Mononuclear cell (primary cell): ENCODE results near the gene LRRC36. TPM values are rescaled to one million over a fixed set of nuclear protein-coding genes. Genes with fewer than 3 reads are reported as not detected.
"Not testable (repeated sequence)": the region's sequence is repeated elsewhere in the genome, so short reads cannot be mapped to it uniquely, and the experiment has no call there.

Experiments used
- H3K27me3 ChIP-seq: 2 replicates; pipeline ENCODE4 v1.6.0; 2011; ENCODE audit warnings: low read length, control low read depth; ENCODE audit not compliant: insufficient read depth
- H3K4me1 ChIP-seq: 2 replicates; pipeline ENCODE4 v1.5.1; 2011; ENCODE audit warnings: mild to moderate bottlenecking, low read length, control low read depth; ENCODE audit not compliant: insufficient read depth
- H3K4me3 ChIP-seq: 2 replicates; pipeline ENCODE4 v1.5.1; 2011; ENCODE audit warnings: mild to moderate bottlenecking, low read length, moderate library complexity
- H3K9me3 ChIP-seq: 2 replicates; pipeline ENCODE4 v1.5.1; 2011; ENCODE audit warnings: low read depth, mild to moderate bottlenecking, control low read depth, low read length
- total RNA-seq: library from RNA; depleted of rRNA; stranded (reverse); fragments of >200 nt; gene quantifications from one replicate; pipeline ENCODE4 v1.2.3, GENCODE V29; 2012

The LRRC36 gene
- total RNA-seq, 1 donor = 0.31 TPM

DNA sequence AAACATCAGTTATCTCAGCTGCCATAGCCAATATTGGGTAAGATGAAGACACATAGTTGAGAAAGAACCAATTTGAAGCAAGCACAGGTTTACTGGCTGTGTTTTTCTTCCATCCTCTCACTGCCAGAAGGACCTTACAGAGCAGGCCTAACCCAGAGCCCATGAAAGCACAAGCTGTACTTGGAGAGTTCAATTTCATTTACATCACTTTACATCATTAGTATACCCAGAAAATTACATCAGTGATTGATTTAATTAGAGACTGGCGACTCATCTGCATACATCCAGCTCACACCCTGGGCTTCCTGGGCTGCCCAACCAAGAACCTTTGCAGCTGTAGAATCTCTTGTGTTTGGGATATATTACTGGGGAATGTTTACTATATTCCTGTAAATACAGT lies 23.7 kb downstream of the LRRC36 start:
- Histone ChIP-seq H3K9me3 (no peaks in the 10 kb centered on the region), H3K27me3 (no peaks in the 10 kb centered on the region), H3K4me3 (no peak overlapping the region), H3K4me1 (no peaks in the 10 kb centered on the region)

DNA sequence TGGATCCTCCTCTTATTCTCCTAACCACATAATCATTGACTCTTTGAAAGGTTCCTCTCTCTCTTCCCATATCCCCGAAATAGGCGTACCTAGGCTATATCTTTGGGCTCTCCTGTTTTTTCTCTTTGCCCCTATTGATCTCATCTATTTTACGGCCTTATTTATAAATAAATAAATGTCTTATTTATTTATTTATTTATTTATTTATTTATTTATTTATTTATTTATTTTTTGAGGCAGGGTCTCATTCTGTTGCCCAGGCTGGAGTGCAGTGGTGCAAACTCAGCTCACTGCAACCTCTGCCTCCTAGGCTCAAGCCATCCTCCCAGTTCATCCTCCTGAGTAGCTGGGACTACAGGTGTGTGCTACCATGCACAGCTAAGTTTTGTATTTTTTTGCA lies 25.8 kb downstream of the LRRC36 start:
- not testable (repeated sequence) for H3K9me3 ChIP-seq, H3K27me3 ChIP-seq, H3K4me3 ChIP-seq, H3K4me1 ChIP-seq

DNA sequence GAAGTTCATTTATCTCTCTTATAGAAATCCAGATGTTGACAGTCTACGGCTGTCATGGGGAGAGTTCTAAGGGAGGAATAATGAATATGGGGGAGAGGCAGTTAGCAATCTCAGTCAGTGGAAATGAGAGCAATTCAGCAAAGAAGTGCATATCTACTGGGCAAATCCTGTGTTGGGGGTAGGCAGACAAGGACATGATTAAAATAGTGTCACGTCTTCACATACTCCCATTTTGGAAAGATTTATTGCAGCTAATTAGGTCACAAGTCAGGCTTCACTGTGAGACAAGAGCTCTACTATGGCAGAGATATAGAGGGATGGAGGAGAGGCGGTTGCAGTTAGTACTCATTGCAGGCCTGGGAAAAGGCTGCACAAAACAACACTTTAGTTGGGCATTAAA lies 29.8 kb downstream of the LRRC36 start:
- Histone ChIP-seq H3K9me3 (no peaks in the 10 kb centered on the region), H3K4me3 (no peak overlapping the region), H3K4me1 (no peaks in the 10 kb centered on the region), H3K27me3 (no peaks in the 10 kb centered on the region)

DNA sequence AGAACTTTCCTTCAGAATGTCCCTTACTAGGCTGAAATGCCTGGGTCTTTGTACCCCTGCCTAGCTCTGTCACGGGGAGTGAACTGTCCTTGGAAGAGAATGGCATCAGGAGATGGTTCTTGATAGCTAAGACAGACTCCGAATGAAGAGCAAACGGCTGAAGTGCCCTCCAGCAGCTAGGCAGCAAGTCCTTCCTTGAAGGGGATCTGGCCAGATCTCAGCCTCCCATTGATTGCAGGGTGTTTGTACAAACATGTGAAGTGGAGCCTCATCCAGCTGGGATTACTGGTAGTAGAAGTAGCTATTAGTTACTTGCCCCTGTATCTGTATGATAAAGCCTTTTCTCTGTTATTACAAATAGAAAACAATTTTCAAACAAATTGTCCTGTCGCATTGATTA lies 30.9 kb downstream of the LRRC36 start:
- Histone ChIP-seq H3K4me1 (no peaks in the 10 kb centered on the region), H3K4me3 (no peak overlapping the region), H3K9me3 (no peaks in the 10 kb centered on the region)

DNA sequence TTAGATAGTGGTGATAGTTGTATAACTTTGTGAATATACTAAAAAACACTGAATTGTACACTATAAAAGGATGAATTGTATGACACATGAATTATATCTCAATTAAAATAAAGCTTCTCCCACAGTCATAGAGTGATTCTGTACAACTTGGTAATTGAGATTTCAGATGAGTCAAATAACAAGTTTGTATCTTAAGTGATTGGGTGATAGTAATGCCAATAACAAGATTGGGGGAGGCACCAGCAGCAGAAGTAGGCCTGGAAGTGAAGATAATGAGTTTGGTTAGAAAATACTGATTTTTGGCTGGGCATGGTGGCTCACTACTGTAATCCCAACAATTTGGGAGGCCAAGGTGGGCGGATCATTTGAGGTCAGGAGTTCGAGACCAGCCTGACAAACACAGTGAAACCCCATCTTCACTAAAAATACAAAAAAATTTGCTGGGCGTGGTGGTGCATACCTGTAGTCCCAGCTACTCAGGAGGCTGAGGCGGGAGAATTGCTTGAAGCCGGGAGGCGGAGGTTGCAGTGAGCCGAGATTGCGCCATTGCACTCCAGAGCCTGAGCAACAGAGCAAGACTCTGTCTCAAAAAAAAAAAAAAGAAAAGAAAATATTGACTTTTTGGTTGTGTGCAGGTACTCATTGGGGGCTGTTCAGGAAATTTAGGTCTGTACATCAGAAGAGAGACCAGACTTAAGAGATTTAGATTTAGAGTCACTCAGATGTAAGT lies 33.1 kb downstream of the LRRC36 start:
- H3K9me3 ChIP-seq, H3K27me3 ChIP-seq, H3K4me1 ChIP-seq, H3K4me3 ChIP-seq: not testable (repeated sequence)

More for the DNA sequence above, 30.9 kb downstream of the LRRC36 start:
- H3K27me3 ChIP-seq = no peaks in the 10 kb centered on the region

DNA sequence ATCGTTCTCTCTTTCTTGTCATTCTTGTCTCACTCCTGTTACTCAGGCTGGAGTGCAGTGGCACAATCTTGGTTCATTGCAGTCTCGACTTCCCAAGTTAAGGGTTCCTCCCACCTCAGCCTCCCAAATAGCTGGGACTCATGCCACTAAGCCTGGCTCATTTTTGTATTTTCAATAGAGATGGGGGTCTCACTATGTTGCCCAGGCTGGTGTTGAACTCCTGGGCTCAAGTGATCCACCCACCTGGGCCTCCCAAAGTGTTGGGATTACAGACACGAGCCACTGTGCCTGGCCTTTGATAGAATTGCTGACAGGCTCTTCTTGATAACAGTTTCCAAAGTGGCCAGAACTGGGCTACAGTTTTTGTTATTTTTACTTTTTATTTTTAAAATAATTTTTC lies 34.4 kb downstream of the LRRC36 start:
- Histone ChIP-seq H3K9me3 (no peaks in the 10 kb centered on the region), H3K4me3 (no peak overlapping the region), H3K4me1 (peaks cover 18% of the 10 kb centered on the region), H3K27me3 (no peaks in the 10 kb centered on the region)

DNA sequence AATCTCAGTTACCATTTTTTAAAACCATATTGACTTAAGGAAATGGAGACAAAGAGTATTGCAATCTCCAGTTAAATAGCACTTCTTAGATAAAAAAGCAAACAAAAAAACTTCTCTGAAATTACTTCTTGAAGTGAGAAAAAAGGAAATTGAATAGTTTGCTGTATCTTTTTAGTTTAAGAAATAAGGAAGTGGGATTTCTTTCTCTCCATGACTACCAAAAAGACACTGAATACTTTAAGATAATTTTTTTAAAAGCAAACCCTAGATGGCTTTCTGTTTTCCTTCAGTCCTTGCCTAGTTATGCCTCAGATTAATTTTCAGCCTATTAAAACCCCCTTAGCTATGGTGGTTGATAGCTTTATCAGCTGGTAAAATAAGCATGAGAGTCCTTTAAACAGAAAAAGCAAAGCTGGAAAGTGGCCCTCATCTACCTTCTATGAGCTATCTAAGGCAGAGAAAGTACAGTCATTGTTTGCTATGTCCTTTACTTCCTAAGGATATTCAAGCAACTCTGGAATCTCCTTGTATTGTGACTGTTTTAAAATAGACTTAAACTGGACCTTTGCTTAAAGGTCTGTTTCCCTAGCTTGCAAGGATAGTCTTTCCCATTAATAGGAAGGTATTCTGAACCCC lies 38.1 kb downstream of the LRRC36 start:
- H3K27me3 ChIP-seq = no peaks in the 10 kb centered on the region
- H3K4me1 ChIP-seq = peaks cover 26% of the 10 kb centered on the region
- no peak overlapping the region for H3K4me3 ChIP-seq
- no peaks in the 10 kb centered on the region for H3K9me3 ChIP-seq

DNA sequence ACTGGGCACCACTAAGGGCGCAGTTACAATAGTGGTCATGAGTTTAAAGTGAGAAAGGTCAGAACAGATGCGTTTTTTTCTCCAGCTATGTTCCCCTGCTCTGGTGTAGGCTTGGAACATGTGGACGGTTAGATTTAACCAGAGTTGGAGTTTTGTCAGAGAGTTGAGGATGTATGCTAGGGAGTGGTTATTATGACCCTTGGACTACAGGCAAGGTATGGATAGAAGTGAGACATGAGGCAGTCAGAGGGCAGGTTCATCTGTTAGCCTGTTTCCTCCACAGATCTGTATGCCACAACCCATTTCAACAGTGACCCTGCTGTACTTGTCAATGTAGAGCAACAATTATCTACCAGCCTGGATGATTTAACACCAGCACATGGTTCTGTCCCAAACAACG lies 44.0 kb downstream of the LRRC36 start:
- H3K4me1 ChIP-seq = peaks cover 19% of the 10 kb centered on the region
- no peaks in the 10 kb centered on the region for H3K9me3 ChIP-seq
- H3K4me3 ChIP-seq = no peak overlapping the region
- no peaks in the 10 kb centered on the region for H3K27me3 ChIP-seq

DNA sequence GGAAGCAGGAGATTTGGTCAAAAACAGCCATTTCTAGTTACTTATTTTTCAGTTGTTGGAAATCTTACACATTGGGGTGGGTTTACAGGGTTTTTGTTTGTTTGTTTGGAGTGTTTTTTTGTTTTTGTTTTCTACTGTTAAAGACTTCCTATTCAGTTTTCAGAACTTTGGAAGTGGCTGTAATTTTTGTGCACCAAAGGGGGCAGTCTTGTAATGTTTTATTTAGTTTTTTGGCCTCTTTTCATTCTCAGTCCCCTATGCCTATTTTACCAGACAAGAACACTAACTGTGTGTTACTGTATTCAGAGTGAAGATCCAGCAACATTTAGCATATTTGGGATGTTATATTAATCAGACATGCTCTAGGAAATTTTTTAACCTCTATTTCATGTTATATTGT lies 46.0 kb downstream of the LRRC36 start:
- Histone ChIP-seq H3K9me3 (no peaks in the 10 kb centered on the region), H3K27me3 (no peaks in the 10 kb centered on the region), H3K4me3 (no peak overlapping the region), H3K4me1 (peaks cover 8% of the 10 kb centered on the region)

DNA sequence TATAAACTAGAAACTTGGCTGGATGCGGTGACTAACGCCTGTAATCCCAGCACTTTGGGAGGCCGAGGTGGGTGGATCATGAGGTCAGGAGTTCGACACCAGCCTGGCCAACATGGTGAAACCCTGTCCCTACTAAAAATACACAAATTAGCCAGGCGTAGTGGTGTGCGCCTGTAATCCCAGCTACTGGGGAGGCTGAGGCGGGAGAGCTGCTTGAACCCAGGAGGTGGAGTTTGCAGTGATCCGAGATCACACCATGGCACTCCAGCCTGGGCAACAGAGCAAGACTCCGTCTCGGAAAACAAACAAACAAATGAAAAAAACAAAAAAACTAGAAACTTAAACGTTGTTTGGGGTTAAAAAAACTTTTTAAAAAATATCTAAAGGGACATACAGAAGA lies 49.4 kb downstream of the LRRC36 start:
- not testable (repeated sequence) for H3K4me3 ChIP-seq, H3K27me3 ChIP-seq, H3K9me3 ChIP-seq, H3K4me1 ChIP-seq

DNA sequence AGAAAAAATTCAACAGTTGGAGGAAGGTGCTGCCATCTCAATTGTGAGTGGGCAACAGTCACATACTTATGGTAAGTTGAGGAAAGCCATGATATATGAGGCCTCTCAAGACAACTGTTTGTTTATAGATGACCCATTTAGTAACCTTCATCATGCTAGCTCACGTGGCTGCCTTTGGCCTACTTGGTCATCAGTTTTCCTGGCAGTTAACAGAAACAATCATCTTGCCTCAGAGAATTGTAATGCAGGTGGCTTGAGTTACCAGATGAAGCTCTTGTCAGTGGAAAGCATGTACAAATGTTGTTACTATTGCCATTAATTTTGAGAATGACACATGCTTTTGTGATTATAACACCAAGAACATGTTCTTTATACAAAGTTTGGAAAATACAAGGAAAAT lies 52.0 kb downstream of the LRRC36 start:
- Histone ChIP-seq H3K9me3 (no peaks in the 10 kb centered on the region), H3K4me1 (peaks cover 8% of the 10 kb centered on the region), H3K27me3 (no peaks in the 10 kb centered on the region), H3K4me3 (no peak overlapping the region)

DNA sequence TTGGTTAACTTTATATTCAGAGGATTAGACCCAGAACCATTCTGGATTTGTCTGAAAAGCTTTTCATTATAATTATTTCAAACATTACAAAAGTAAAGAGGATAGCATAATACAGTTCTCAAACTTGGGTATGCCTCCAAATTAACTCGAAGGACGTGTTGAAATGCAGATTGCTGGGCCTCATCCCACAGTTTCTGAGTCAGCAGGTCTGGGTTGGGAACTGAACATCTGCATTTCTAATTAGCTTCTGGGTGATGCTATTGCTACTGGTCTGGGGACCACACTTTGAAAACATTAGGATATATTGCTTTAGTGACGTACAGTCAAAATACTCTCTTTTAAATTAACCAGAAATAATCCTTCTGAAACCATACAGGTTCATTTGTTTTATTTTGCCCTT lies 56.7 kb downstream of the LRRC36 start:
- H3K9me3 ChIP-seq = no peaks in the 10 kb centered on the region
- no peaks in the 10 kb centered on the region for H3K4me1 ChIP-seq
- H3K27me3 ChIP-seq = no peaks in the 10 kb centered on the region
- H3K4me3 ChIP-seq = no peak overlapping the region

DNA sequence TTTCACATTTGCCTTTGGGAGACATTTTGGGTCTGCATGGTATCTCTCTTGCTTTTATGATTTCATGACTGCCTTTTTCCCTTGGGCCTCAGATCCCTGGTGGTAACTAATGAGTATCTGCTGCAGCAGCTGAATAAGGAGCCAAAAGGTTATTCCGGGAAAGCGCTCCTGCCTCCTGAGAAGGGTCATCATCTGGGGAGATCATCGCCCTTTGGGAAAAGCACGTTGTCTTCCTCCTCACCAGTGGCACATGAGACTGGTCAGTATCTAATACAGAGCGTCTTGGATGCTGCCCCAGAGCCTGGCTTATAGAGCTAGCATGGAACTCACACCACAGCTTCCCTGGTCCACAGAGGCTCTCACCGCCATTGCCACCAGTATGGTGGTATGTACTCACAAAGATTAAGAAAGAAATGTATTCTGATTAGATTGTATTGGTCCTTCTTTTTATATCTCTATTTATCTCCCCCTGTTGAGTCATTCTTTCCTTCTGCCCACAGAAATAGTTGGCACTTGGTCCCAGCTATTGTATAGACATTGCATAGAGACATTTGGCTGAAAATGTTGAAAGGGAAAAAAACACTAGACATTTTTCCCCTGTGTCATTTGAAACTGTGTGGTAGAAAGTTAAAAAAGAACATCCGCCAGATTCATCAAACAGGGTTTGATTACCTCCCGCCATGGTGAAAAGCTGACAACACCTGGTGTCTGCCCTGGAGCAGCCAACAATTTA lies 58.3 kb downstream of the LRRC36 start:
- Histone ChIP-seq H3K4me1 (peaks cover 8% of the 10 kb centered on the region), H3K27me3 (no peaks in the 10 kb centered on the region), H3K4me3 (no peak overlapping the region), H3K9me3 (no peaks in the 10 kb centered on the region)

DNA sequence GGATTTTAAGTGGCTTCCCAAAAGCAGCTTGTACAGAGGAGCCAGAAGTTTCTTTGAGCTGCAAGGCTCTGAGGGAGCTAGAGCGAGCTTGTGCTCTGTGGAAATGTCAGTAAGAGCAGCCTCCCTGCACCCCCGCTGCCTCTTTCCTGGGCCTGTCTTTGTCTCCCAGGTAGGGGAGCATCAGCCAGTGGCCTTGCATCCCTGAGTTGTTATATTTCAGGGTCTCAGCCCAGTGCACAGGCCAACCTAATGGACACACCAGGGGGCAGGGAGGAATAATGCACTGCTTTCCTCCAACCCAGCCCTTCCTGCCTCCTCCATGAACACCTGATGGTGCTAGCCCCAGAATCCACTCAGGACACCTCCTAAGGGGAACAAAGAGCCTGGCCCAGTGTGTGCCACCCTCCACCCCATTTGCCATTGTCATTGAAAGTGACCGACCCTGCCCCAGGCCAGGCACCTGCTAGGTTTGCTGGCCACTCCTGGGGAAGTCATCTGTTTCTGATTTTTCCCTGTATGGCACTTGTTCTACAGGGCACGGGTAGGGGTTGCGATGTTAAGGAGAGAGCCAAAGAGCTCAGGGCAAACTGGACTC lies 60.3 kb downstream of the LRRC36 start:
- H3K9me3 ChIP-seq = no peaks in the 10 kb centered on the region
- no peak overlapping the region for H3K4me3 ChIP-seq
- H3K27me3 ChIP-seq = no peaks in the 10 kb centered on the region
- peaks cover 27% of the 10 kb centered on the region for H3K4me1 ChIP-seq

DNA sequence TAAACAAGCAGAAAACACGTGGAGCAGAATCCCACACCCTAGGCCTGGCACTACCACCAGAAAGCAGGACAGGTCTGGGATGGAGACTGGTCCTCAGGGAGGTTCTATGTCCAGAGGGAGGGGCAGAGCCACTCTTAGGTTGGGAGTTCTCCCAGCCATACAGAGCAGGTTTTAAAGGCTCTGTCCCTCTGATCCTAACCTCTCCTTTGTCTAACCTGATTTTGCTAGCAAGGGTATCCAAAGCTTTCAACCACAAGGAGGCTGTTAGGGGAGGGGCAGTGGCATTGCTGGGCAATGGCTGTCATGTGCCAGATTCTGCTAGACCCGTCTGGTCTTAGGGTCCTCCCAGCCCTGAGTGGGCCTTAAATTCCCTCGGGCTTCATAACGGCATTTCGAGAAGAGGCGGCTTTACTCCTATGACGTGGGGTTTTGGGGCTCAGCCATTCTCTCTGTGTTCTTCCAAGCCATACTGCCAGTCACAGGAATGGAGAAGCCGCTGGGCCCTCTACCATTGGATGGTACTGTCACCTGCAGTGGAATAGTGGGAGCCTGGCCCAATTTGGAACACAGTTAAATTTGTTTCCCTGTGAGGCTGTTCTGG lies 61.0 kb downstream of the LRRC36 start:
- no peaks in the 10 kb centered on the region for H3K27me3 ChIP-seq
- H3K4me1 ChIP-seq = peaks cover 33% of the 10 kb centered on the region
- no peaks in the 10 kb centered on the region for H3K9me3 ChIP-seq
- H3K4me3 ChIP-seq = no peak overlapping the region
